Effector memory CD4-positive, alpha-beta T cell (primary cell): ENCODE measurements around the gene KIAA1671.

ENCODE experiments used
- DNase-seq, 3 donors: peaks; one replicate each; pipeline ENCODE4 v3.0.0-alpha.2; 2020
- H3K27ac ChIP-seq: 2 replicates; pipeline ENCODE4 v1.7.0; 2013; ENCODE audit warnings: mild to moderate bottlenecking, low read length, moderate library complexity; ENCODE audit not compliant: insufficient read depth, poor library complexity, severe bottlenecking
- H3K27me3 ChIP-seq: replicated peaks from 2 replicates; pipeline ENCODE4 v1.7.0; 2013; ENCODE audit warnings: mild to moderate bottlenecking, low read length; ENCODE audit not compliant: insufficient read depth, control insufficient read depth, poor library complexity, severe bottlenecking
- H3K36me3 ChIP-seq: 2 replicates; pipeline ENCODE4 v1.7.0; 2013; ENCODE audit warnings: mild to moderate bottlenecking, low read length, moderate library complexity; ENCODE audit not compliant: control insufficient read depth, insufficient read depth
- H3K4me1 ChIP-seq: 2 replicates; pipeline ENCODE4 v1.7.0; 2013; ENCODE audit warnings: low read length, mild to moderate bottlenecking; ENCODE audit not compliant: control insufficient read depth, insufficient read depth, poor library complexity, severe bottlenecking
- H3K4me3 ChIP-seq: 2 replicates; pipeline ENCODE4 v1.7.0; 2013; ENCODE audit warnings: low read length, low read depth, mild to moderate bottlenecking; ENCODE audit not compliant: insufficient read depth, poor library complexity, severe bottlenecking
- H3K9me3 ChIP-seq: 2 replicates; pipeline ENCODE4 v1.7.0; 2013; ENCODE audit warnings: mild to moderate bottlenecking, low read length, moderate library complexity; ENCODE audit not compliant: control insufficient read depth

The KIAA1671 gene

GRCh38 chr22:25007444-25008106, 55.1 kb downstream of the KIAA1671 start:
- Histone ChIP-seq H3K36me3 (no peaks in the 10 kb centered on the region), H3K9me3 (no peaks in the 10 kb centered on the region), H3K4me3 (no peak overlapping the region), H3K27me3 (no peaks in the 10 kb centered on the region), H3K4me1 (peaks cover under 1% of the 10 kb centered on the region), H3K27ac (no peak overlapping the region)
- no peak for DNase-seq

- no peaks in the 10 kb centered on the region for H3K27me3 ChIP-seq
- H3K36me3 ChIP-seq = no peaks in the 10 kb centered on the region
- no peak overlapping the region for H3K4me3 ChIP-seq
- DNase-seq = no peak
- no peak overlapping the region for H3K27ac ChIP-seq
- no peaks in the 10 kb centered on the region for H3K4me1 ChIP-seq
- H3K9me3 ChIP-seq = no peaks in the 10 kb centered on the region
Measured at GRCh38 chr22:25008666-25009065, 56.1 kb downstream of the KIAA1671 start.

GRCh38 chr22:25012741-25013143, 60.2 kb downstream of the KIAA1671 start:
- Histone ChIP-seq H3K4me1 (no peaks in the 10 kb centered on the region), H3K9me3 (no peaks in the 10 kb centered on the region)

GRCh38 chr22:25013607-25014006, 61.1 kb downstream of the KIAA1671 start:
- no peaks in the 10 kb centered on the region for H3K27me3 ChIP-seq
- no peaks in the 10 kb centered on the region for H3K36me3 ChIP-seq
- DNase-seq = no peak
- no peak overlapping the region for H3K27ac ChIP-seq
- H3K4me1 ChIP-seq = no peaks in the 10 kb centered on the region
- no peak overlapping the region for H3K4me3 ChIP-seq
- H3K9me3 ChIP-seq = no peaks in the 10 kb centered on the region

More at GRCh38 chr22:25012741-25013143, 60.2 kb downstream of the KIAA1671 start:
- no peak for DNase-seq
- no peak overlapping the region for H3K4me3 ChIP-seq
- H3K27me3 ChIP-seq = no peaks in the 10 kb centered on the region
- no peaks in the 10 kb centered on the region for H3K36me3 ChIP-seq
- no peak overlapping the region for H3K27ac ChIP-seq

GRCh38 chr22:25014896-25015755, 62.6 kb downstream of the KIAA1671 start:
- no peak overlapping the region for H3K27ac ChIP-seq
- no peaks in the 10 kb centered on the region for H3K27me3 ChIP-seq
- H3K9me3 ChIP-seq = no peaks in the 10 kb centered on the region
- DNase-seq = no peak
- no peaks in the 10 kb centered on the region for H3K36me3 ChIP-seq
- no peaks in the 10 kb centered on the region for H3K4me1 ChIP-seq
- H3K4me3 ChIP-seq = no peak overlapping the region

- Histone ChIP-seq H3K9me3 (no peaks in the 10 kb centered on the region), H3K4me3 (no peak overlapping the region), H3K27ac (no peak overlapping the region), H3K4me1 (no peaks in the 10 kb centered on the region), H3K36me3 (no peaks in the 10 kb centered on the region), H3K27me3 (no peaks in the 10 kb centered on the region)
- no peak for DNase-seq
Measured at GRCh38 chr22:25016311-25016710, 63.8 kb downstream of the KIAA1671 start.

GRCh38 chr22:25018009-25018408, 65.5 kb downstream of the KIAA1671 start:
- Histone ChIP-seq H3K27me3 (no peaks in the 10 kb centered on the region), H3K4me3 (no peak overlapping the region), H3K36me3 (no peaks in the 10 kb centered on the region), H3K27ac (no peak overlapping the region), H3K9me3 (no peaks in the 10 kb centered on the region), H3K4me1 (no peaks in the 10 kb centered on the region)
- no peak for DNase-seq

GRCh38 chr22:25019427-25020184, 67.1 kb downstream of the KIAA1671 start:
- Histone ChIP-seq H3K27ac (no peak overlapping the region), H3K36me3 (no peaks in the 10 kb centered on the region), H3K9me3 (no peaks in the 10 kb centered on the region), H3K27me3 (no peaks in the 10 kb centered on the region), H3K4me1 (no peaks in the 10 kb centered on the region), H3K4me3 (no peak overlapping the region)
- no peak for DNase-seq

- Histone ChIP-seq H3K4me3 (no peak overlapping the region), H3K4me1 (peaks cover 4% of the 10 kb centered on the region), H3K27ac (no peak overlapping the region), H3K36me3 (no peaks in the 10 kb centered on the region), H3K9me3 (no peaks in the 10 kb centered on the region), H3K27me3 (no peaks in the 10 kb centered on the region)
- no peak for DNase-seq
Measured at GRCh38 chr22:25021409-25021808, 68.9 kb downstream of the KIAA1671 start.
